NCI-H1436 treated with DMSO at 0.1 percent for 48 hours (cell line): Measurements from ENCODE around the gene KRTAP10-3.
"Not testable (repeated sequence)": the region's sequence is repeated elsewhere in the genome, so short reads cannot be mapped to it uniquely, and the experiment has no call there.

Source experiments
- DNase-seq: peaks from one replicate; lab custom pipeline; 2025; lab: John Stamatoyannopoulos, UW

The KRTAP10-3 gene

GRCh38 chr21:44590311-44590721 lies 31.7 kb upstream of the KRTAP10-3 start:
- DNase-seq, result no peak

DNA sequence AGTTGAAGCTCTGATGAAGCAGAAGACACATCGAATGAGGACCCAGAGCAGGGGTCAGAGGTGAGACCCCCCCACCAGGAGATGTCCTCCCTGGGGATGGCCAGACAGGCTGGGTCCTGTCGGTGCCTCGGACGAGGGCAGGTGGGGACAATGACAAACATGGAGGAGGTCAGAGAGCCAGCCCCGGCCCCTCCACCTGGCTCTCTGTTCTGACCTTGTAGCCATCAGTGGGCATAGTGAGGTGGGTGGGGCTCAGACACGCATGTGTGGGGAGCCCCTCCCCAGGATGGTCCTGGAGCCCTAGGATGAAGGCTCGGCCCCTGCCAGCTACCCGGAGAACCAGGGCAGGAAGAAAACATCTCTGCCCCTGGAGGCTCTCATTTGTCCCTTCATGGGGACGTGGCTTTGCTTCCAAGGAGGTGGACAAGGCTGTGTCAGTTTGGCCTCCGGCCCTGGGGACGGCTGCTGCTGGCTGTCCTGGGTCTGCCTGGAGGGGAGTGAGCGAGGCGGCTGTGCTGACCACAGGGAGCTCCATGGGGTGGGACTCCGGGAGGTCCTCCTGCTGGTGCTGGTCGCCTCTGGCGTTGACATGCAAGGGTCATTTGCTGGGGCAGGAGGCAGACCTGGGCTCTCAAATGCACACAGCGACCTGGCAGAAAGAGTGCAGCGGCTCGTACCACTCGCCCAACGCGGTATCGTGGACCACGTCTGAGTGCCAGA lies 31.2 kb upstream of the KRTAP10-3 start:
- no peak for DNase-seq

DNA sequence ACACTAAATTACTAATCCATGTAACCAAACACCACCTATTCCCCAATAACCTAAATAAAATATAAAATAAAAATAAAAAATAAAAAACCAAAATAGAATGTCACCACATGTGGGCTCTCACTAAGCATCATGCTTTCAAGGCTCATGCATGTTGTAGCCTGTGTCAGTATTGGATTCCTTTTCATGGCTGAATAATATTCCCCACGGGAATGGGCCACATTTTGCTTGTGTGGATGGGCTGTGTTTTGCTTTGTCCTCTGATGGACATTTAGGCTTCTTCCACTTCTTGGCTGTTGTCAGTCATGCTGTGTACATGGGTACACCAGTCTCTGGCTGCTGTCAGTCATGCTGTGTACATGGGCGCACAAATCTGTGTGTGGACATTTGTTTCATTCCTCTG lies 30.5 kb upstream of the KRTAP10-3 start:
- DNase-seq, result no peak

DNA sequence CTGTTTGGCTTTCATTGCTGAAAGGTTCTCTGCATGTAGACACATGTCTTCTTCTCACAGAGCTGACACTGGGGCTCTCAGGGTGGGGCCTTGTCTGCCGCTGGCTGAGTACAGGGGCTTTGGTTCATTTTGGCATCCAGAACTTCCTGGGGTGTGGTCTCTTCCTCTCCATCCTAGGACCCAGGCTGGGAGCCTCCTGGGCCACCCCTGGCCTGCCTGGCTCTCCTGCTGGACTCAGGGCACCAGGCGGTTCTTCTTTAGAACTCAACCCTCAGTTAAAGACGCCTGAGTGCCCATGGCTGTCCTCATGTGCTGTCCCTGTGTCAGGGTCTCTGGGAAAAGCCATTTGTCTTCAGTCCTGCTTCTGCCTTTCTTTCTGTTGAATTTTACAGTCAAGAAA lies 27.3 kb upstream of the KRTAP10-3 start:
- DNase-seq, result no peak

DNA sequence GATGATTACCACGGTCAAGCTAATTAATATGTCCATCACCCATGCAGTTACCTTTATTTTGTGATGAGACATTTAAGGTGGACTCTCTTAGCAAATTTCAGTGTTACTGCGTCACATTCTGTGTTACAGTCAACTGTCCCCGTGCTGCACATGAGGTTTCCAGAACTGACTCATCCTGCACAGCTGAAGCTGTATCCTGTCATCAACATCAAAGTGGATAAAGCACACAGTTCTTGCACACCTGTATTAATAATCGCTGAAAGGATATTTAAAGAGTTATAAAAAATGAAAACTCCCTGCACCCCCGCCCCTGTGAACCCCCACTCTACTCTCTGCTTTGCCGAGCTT lies 25.2 kb upstream of the KRTAP10-3 start:
- no peak for DNase-seq

DNA sequence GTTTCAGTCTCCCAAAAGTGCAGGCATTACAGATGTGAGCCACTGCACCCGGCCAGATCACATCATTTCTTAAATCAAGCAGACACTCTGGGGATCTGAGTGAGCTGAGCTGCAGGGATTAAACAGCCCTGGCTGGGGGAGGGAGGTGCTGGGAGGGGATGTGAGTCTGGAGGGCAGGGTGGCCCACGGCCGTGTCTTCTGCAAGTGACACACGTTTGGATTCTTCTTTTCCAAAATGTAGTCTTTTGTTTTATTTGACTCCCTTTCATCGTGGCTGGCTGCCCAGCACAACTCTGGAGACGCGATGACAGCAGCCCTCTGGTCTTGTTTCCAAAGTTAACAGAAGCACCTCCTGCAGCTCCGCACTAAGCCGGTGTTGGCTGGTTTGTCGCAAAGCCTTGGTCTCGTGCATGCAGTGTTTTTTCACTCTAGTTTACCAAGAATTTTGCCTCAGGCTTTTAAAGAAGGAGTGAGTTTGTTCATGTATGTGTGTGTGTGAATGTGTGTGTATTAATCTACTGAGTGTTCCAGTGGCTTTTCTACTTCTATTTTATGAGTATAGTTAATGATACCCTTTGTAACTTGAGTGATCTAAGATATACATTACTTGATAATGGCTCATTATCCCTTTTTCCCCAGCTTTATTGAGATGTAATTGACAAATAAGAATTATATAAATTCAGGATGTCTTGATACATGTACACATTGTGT lies 24.6 kb upstream of the KRTAP10-3 start:
- no peak for DNase-seq

- no peak for DNase-seq
Measured at GRCh38 chr21:44582055-44582454, 23.5 kb upstream of the KRTAP10-3 start.

GRCh38 chr21:44581158-44581557 lies 22.6 kb upstream of the KRTAP10-3 start:
- DNase-seq, result no peak

DNA sequence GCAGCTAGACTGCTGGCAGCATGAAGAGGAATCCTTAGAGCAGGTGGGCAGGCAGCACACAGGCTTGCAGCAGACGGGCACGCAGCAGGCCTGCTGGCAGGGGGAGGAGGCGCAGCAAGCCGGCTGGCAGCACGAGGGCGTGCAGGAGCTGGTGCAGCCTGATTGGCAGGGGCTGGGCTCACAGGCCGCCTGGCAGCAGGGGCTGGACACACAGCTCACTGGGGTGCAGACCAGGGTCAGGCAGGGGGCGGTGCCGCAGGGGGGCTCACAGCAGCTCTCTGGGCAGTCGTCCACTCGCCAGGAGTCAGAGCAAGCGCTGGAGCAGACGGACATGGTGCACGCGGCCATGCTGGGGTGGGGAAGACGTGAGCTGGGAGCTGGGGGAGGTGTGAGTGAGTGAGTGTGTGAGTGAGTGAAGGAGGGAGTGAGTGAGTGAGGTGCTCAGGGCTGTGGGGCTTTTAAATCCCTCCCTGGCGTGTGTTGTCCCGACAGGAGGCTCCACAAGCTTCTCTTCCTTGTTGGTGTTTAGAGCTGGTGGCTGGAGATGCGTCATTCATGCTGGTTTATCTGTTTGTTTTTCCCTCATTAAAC lies 21.7 kb upstream of the KRTAP10-3 start, which contains the start of gene KRTAP10-5:
Gene KRTAP10-5, minus strand, starts transcription at position 374 of the 591 bp plus-strand sequence. Its CDS starts 26 bp downstream, at position 348.
- not testable (repeated sequence) for DNase-seq

DNA sequence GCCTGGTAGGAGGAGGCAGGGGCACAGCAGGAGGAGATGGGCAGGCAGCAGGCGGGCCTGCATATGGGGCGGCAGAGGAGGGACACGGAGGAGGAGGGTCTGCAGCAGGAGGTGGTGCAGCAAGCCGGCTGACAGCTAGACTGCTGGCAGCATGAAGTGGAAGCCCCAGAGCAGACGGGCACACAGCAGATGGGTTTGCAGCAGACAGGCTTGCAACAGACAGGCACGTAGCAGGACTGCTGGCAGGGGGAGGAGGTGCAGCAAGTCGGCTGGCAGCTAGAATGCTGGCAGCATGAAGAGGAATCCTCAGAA lies 21.2 kb upstream of the KRTAP10-3 start:
- DNase-seq, result no peak

GRCh38 chr21:44579056-44579832 lies 20.6 kb upstream of the KRTAP10-3 start:
- DNase-seq, result no peak

- no peak for DNase-seq
Measured at GRCh38 chr21:44578371-44579055, 19.9 kb upstream of the KRTAP10-3 start.

DNA sequence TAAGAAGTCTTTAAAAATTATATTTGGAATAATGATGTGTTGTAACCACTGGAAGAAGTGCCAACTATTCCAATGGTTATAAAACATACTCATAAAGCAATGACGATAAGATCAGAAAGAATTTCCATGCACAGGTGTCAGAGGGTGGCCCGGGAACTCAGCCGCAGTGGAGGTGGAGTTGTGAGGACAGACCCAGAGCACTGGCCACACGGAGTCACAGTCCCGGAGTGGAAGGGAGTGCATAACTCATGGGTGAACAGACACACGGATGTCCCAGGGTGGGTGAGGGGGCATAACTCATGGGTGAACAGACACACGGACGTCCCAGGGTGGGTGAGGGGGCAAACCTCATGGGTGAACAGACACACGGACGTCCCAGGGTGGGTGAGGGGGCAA lies 17.4 kb upstream of the KRTAP10-3 start:
- no peak for DNase-seq

GRCh38 chr21:44575307-44576024 lies 16.9 kb upstream of the KRTAP10-3 start:
- DNase-seq, result no peak

DNA sequence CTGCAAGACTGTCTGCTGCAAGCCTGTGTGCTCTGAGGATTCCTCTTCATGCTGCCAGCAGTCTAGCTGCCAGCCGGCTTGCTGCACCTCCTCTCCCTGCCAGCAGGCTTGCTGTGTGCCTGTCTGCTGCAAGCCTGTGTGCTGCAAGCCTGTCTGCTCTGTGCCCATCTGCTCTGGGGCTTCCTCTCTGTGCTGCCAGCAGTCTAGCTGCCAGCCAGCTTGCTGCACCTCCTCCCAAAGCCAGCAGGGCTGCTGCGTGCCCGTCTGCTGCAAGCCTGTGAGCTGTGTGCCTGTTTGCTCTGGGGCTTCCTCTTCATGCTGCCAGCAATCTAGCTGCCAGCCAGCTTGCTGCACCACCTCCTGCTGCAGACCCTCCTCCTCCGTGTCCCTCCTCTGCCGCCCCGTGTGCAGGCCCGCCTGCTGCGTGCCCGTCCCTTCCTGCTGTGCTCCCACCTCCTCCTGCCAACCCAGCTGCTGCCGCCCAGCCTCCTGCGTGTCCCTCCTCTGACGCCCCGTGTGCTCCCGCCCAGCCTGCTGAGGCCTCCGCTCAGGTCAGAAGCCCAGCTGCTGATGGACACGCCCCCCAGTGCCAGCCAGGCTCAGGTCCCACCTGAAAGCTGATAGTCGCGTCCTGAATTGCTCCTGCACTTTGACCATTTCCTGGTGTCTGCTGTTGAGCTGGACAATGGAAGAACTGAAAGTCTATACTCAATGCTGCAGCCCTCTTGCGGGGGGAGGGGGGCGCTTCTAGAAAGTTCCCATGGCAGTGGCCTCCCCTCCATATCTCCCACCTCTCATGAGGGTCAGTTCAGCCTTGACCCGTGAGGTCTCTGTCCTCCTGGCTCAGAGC lies 16.1 kb upstream of the KRTAP10-3 start:
- no peak for DNase-seq

DNA sequence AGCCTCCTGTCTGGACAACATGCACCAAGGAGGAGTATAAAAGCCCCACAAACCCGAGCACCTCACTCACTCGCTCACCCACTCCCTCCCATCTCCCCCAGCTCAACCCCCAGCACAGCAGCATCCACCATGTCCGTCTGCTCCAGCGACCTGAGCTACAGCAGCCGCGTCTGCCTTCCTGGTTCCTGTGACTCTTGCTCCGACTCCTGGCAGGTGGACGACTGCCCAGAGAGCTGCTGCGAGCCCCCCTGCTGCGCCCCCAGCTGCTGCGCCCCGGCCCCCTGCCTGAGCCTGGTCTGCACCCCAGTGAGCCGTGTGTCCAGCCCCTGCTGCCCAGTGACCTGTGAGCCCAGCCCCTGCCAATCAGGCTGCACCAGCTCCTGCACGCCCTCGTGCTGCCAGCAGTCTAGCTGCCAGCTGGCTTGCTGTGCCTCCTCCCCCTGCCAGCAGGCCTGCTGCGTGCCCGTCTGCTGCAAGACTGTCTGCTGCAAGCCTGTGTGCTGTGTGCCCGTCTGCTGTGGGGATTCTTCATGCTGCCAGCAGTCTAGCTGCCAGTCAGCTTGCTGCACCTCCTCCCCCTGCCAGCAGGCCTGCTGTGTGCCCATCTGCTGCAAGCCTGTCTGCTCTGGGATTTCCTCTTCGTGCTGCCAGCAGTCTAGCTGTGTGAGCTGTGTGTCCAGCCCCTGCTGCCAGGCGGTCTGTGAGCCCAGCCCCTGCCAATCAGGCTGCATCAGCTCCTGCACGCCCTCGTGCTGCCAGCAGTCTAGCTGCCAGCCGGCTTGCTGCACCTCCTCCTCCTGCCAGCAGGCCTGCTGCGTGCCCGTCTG lies 15.2 kb upstream of the KRTAP10-3 start, which contains the start of gene KRTAP10-4:
Gene KRTAP10-4, plus strand, starts transcription at position 100 of the 827 bp plus-strand sequence. Its CDS starts 30 bp downstream, at position 130.
- not testable (repeated sequence) for DNase-seq

DNA sequence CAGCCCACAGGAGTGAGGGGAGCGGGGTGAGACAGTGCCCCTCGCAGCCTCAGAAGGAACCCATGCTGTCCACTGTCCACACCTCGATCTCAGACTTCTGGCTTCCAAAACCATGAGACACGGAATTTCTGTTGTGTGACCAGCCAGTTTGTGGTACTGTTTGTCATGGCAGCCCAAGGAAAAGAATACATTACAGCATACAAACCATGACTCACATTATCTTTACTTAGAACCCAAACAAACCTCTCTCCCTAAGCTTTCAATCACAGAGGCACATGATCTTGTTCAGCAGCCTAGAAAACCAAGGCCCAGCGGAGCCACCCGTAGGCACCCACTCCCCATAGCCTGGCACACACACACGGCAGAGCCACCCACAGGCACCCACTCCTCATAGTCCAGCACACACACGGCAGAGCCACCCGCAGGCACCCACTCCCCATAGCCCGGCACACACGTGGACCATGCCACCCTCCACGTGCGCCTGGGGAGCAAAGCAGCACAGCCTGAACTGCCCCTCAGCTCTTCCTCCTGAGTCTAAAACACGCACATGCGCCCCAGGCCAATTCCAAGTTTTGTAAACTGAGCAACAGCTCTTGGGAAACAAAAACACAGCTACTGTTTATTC lies 14.5 kb upstream of the KRTAP10-3 start:
- DNase-seq, result no peak

DNA sequence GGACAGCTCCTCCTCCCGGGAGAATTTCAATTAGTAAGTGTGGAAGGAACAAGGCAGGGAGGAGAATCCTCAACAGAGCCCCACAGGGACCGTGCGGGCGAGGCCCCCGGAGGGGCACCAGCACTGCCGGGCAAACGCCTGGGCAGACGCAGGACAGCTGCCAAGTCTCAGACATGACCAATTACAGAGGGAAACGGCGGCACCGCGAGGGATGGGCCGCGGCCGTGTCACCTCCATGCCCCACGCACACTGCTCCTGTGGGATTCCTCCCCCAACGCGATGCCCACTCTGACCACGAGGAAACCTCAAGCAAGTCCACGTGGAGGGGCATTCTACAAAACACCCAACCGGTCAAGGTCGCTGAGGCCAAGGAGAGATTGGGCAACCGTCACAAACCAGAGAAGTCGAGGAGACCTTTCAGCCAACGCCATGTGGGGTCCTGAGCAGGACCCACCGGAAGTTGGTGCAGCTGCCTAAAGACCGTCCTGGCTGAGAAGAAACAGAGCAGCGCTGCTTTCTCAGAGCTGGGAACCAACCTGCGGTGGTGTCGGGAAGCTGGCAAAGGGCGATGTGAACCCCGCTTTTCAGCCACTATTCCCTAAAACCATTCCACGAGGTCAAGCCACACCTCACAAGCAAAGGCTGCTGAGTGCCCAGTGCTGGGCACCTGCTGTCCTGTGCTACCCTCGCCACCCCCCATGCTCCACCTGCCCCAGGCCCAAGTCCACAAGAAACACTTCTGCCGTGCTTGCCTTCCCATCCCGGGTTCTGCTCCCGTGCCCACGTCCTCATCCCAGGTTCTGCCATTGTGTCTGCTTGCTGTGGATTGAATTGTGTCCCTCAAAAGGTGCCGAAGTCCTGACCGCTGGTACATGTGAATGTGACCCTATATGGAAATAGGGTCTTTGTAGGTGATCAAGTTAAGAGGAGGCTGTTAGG lies 13.5 kb upstream of the KRTAP10-3 start:
- DNase-seq, result no peak
